Astrocyte (in vitro differentiated cells and primary cell): Measurements from ENCODE around the gene NUDT12.
A peak's percentile ranks its signal among the peaks of the same experiment; 100 is the strongest.

Experiments used
- CTCF ChIP-seq: IDR thresholded peaks from 2 replicates; pipeline ENCODE4 v1.5.1; 2011; ENCODE audit warnings: low read depth, mild to moderate bottlenecking, inconsistent platforms, low read length, moderate library complexity; ENCODE audit not compliant: insufficient read depth
- EZH2 ChIP-seq: IDR thresholded peaks from 2 replicates; pipeline ENCODE4 v1.6.1; 2012; ENCODE audit warnings: mild to moderate bottlenecking, low read length, inconsistent platforms; ENCODE audit not compliant: insufficient read depth

DNA sequence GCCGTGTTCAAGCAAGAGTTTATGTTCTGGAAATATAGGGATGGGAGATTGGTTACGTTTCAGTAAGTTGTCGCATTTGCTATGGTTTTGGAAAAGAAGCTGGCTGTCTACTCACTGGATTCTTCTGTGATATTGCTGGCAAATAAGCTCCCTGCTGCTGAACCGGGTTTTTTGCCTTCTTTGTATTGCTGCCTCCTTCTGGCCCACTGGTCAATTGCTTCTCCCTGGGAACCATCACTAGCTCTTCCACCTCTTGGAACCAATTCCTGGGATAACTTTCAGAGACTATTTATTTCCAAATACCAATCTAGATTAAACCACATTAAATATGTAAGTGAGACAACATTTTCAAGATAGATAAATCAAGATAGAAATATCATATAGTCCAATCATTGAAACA, 43.0 kb downstream of the NUDT12 start:
- TF ChIP-seq CTCF (peak; percentile 9), EZH2 (no peak)
